AG08396 (cell line): ENCODE measurements around the gene NUDT16.
"Not testable (repeated sequence)": the region's sequence is repeated elsewhere in the genome, so short reads cannot be mapped to it uniquely, and the experiment has no call there.

ENCODE experiments used
- DNase-seq: peaks from one replicate; pipeline ENCODE4 v3.0.0; 2012; ENCODE audit warnings: low spot score, mixed read lengths

The NUDT16 gene

GRCh38 chr3:131381445-131382291, at the start of gene NUDT16:
Gene NUDT16 (plus strand): TSS chr3:131381774. CDS start chr3:131381805, 31 bp downstream.
- peak; percentile 98 for DNase-seq

GRCh38 chr3:131338948-131339640, 42.5 kb upstream of the NUDT16 start:
- DNase-seq, result no peak

GRCh38 chr3:131341761-131342160, 39.8 kb upstream of the NUDT16 start:
- no peak for DNase-seq

DNA sequence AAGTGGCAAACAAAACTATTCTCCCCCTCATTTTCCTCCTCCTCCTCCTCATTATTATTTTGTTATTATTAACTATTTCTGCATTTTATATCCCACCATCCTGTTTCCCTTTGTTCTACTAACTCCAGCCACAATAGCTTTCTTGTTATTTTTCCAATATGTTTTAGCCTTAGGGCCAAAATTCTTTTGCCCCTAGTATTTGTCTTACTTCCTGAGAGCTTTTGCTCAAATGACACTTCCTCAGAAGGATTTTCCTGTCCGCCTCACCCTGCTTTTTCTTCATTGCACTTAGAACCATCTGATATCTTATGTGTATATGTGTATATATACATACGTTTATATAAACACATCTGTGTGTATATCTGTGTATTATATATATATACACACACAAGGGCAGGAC, 32.7 kb upstream of the NUDT16 start:
- no peak for DNase-seq

GRCh38 chr3:131349454-131349853, 32.1 kb upstream of the NUDT16 start:
- DNase-seq, result no peak

DNA sequence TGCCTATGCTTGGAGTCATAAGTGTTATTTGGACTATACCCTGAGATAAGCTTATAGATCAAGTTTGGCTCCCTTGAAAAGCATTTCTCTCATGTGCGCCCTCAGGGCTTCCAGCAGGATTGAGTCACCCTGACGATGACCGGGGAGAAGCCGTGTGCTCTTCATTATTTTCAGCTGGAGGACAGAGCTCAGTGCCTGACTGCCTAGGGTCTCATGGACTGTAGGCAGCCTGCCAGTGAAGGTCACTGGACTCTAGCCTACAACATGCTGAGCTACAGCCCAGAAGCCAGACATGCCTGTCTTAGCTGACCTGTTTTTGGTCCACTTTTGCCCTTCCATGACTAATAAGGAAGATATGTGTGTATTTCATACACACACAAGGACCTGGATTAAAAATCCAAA, 31.6 kb upstream of the NUDT16 start:
- DNase-seq, result peak; percentile 14

- no peak for DNase-seq
These were observed 31.1 kb upstream of the NUDT16 start for GRCh38 chr3:131350506-131350905.

DNA sequence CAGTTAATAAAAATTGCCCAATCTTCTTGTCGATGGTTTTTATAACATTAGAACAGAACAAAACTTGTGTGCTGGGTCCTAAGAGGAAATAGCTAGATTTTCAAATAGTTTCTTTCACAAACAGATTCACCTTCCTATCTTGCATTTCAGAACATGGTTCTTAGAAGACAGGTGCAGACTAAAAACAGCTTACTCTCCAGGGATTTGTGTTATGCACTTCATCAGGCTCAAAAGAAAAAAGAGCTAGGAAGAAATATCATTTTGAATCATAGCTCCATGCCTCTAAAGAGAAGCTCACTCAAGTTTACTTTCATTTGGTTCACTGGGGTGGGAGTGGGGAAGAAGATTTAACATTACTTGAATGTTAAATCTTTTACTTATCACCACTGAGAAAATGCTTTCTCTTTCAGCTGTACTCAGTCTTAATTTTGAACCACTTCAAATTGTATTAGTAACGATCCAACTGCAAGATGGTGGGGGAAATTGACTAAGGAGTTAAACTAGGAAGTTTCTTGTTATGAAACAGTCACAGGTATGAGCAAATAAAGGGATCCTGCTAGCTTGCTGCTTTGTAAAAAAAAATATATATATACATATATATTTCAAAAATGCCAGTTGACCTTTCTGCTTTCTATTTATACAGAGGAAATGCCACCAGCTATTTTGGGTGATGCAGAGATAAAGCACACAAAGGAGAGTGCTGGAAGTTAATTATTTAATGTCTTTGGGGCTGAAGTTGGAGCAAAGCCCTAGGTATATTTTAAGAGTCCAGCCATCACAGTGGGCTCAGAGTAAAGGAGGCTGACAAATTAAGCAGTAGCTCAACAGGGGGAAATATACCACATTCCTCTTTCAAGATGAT, 28.3 kb upstream of the NUDT16 start:
- DNase-seq, result no peak

DNA sequence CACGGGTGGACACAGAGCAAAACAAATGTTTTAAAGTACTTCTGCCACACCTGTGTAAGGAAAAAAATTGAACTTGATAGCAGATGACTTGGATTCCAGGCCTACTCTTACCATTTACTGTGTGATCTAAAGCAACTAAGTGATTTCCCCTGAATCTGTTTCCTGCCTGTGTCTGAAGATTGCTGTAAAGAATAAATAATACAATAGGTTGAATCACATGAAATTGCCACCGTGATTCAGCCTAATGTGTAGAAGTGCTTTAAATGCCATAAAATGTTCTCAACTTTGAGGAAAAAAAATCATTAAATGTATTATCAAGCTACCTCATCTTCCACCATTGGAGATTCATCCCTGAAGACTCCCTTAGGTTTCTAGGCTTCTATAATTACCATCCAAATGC, 27.6 kb upstream of the NUDT16 start:
- no peak for DNase-seq

- no peak for DNase-seq
These were observed 25.5 kb upstream of the NUDT16 start for GRCh38 chr3:131356006-131356595.

DNA sequence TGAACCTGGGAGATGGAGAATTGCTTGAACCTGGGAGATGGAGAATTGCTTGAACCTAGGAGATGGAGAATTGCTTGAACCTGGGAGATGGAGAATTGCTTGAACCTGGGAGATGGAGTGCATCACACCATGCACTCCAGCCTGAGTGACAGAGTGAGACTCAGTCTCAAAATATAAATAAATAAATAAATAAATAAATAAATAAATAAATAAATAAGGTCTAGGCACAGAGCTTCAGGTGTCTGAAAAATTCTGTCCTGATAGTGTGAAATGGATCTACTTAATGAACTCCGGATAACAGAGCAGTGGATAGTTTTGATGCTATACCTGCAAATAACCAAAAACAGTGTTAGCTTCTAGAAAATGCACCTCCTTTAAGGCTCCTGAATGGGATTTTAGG, 24.3 kb upstream of the NUDT16 start:
- DNase-seq, result no peak

DNA sequence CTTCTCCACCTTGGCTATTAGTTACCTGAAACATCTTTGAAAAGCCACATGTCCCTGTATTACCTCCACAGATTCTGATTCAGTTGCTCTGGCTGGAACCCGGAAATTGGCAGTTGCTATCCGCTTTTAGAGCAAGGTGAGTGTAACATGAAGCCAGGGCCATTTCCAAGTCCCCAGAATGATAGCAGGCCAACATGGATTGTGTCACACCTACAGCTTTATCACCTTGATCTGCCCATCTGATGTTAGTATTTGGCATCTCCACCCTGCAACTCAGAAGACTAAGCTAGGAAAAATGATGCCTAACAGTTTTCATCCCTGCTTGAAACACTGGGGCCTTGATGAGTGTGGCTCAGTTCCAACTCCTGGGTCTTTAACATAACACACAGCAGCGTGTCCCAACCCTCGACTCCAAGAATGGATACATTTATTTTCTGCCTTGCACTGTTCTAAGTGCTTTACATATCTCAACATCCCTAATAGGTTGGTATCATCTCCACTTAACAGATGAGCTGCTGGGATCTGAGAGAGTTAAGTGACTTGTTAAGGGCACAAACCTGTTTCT, 21.3 kb upstream of the NUDT16 start:
- no peak for DNase-seq

GRCh38 chr3:131361066-131361463, 20.5 kb upstream of the NUDT16 start:
- DNase-seq, result not testable (repeated sequence)

- peak; percentile 17 for DNase-seq
These were observed 19.8 kb upstream of the NUDT16 start for GRCh38 chr3:131361464-131362421.

DNA sequence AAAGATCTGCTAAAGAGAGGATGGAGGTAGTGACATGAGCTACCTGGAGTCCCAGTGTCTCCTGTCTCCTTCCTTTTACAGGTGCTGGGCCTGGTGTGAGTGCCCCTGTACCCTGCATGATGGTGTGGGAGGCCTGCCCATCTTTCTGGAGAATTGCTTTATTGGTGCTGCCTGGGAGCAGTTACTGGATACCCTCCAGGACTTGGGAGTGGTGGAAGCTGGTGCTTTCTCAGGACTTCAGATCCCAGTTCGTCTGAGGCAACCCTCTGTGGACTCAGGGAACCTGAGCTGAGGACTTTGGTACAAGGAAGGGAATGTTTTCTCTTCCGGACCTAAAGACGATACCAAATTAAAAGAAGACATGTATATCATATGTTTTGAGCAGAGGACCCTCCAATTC, 18.3 kb upstream of the NUDT16 start:
- DNase-seq, result no peak

DNA sequence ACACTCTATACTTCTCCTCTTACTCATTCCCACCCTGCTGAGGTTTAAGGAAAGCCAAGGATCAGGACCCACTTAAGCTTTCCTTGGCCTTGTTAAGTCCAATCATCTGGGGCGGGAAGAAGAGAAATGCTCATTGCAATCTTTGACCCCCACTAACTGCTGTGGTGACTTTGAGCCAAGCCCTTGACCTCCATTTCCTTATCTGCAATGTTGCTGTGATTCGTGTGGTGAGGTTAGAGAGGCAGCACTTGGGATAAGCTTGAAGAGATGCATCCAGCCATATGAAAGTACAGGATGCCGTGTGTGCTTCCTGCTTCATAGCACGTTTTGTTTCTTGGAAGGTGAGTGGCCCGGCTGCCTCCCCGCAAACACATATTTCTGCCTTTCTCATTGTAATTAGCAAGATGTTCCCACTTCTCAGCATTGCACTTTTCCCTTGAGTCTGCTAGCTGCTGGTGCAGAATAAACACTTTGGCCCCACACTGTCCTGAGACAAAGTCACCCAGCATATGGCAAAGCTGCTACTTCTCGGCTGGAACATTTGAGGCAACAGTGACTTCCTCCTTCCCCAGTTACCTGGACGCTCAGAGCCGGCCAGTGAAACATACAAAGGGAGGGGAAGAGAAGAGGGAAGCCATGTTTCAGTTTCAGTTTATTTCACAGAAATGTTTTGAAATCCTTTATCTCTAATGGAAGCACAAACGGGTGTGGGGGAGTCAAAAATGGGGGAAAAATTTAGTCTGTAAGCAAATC, 10.5 kb upstream of the NUDT16 start:
- DNase-seq, result no peak

GRCh38 chr3:131371688-131372066, 9.9 kb upstream of the NUDT16 start:
- DNase-seq, result no peak

- DNase-seq, result no peak
These were observed 6.8 kb upstream of the NUDT16 start for GRCh38 chr3:131374741-131375140.

DNA sequence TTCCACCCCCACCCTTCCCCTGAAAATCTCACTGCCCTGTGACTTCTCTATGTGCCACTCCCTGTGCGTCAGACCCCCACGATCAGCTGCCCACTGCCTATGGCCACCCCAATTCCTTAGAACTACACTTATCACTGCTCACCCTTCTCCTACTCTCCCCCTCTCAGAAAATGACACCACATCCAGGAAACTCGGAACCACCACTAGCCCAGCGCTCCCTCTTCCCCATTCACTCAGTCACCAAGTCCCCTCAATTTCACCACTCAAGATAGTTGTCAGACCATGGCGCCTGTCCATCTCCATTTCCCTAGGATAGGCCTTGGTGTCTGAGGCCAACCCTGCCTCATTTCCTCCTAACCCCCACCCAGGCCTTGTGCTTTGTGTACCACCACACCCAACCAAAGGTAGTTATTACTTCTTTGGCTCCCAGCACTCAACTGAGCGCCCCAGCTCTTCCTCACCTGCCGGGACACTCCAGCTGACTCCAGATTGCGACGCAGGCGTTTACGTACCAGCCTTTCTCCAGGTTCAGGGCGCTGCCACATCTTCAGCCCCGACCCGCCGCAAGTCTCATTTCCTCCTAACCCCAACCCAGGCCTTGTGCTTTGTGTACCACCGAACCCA, 641 bp upstream of the NUDT16 start:
- DNase-seq, result not testable (repeated sequence)
